D721Med (cell line): ENCODE results near the gene TWNK.

Source experiments
- DNase-seq: peaks from one replicate; pipeline ENCODE4 v3.0.0; 2011; ENCODE audit warnings: low spot score; ENCODE audit not compliant: insufficient read length
- FAIRE-seq: peaks from 2 replicates; lab custom pipeline; 2011; peaks lifted over from hg19 to GRCh38; lab: Jason Lieb, UNC
- TF ChIP-seq, protein P1 (sequence below): IDR thresholded peaks from 2 replicates; pipeline ENCODE4 v1.5.1; 2012; ENCODE audit warnings: mild to moderate bottlenecking, control low read depth; ENCODE audit not compliant: insufficient read depth; ENCODE audit errors: missing control alignments

Gene TWNK

DNA sequence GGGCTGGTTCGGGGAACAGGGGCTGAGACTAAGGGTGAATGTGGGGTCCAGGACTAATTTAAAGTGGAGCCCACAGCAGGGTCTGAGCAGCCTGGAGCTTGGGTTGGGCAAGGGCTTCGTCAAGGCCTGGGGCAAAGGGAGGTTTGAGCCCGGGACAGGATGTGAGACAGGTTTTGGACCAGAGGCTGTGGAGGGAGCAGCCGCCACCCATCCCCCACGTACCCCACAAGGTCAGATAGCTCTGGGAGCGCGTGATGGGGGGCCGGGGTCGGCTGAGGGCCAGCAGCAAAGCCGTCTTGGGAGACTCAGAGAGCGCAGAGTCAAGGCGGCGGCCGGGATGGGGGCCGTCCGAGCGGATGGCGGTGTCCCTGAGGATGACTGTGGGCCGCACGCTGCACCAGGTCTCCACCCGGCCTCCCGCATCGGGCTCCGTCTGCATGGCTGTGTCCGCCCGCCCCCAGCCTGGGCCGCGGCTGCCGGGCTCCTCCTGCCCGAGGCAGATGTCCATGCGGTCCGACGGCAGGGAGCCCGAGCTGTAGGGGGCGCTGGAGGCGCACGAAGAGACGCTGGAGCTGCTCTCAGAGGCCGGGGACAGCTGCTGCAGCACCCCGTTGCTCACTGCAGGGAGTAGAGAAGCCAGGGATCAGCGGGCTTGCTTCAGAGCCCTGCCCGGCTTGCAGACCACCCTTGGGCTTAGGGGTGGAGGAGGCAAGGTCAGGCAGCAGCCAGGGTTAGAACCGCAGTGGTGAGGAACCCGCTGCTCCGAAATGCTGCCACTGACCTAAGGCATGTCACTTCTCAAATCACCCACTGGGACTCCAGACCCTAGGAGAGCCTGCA, 31.5 kb downstream of the TWNK start:
- TF ChIP-seq, protein P1, sequence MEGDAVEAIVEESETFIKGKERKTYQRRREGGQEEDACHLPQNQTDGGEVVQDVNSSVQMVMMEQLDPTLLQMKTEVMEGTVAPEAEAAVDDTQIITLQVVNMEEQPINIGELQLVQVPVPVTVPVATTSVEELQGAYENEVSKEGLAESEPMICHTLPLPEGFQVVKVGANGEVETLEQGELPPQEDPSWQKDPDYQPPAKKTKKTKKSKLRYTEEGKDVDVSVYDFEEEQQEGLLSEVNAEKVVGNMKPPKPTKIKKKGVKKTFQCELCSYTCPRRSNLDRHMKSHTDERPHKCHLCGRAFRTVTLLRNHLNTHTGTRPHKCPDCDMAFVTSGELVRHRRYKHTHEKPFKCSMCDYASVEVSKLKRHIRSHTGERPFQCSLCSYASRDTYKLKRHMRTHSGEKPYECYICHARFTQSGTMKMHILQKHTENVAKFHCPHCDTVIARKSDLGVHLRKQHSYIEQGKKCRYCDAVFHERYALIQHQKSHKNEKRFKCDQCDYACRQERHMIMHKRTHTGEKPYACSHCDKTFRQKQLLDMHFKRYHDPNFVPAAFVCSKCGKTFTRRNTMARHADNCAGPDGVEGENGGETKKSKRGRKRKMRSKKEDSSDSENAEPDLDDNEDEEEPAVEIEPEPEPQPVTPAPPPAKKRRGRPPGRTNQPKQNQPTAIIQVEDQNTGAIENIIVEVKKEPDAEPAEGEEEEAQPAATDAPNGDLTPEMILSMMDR: peak; percentile 75
- DNase-seq: peak; percentile 98
- no peak for FAIRE-seq

DNA sequence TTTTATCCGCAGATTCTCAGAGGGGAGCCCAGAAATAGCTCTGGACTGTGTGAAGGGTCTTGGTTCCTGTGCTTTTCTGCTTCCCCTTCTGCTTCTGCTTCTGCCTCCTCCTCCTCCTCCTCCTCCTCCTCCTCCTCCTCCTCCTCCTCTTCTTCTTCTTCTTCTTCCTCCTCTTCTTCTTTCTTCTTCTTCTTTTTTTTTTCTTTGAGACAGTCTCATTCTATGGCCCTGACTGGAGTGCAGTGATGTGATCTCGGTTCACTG, 32.0 kb downstream of the TWNK start:
- FAIRE-seq: no peak
- TF ChIP-seq, protein P1: no peak
- no peak for DNase-seq

DNA sequence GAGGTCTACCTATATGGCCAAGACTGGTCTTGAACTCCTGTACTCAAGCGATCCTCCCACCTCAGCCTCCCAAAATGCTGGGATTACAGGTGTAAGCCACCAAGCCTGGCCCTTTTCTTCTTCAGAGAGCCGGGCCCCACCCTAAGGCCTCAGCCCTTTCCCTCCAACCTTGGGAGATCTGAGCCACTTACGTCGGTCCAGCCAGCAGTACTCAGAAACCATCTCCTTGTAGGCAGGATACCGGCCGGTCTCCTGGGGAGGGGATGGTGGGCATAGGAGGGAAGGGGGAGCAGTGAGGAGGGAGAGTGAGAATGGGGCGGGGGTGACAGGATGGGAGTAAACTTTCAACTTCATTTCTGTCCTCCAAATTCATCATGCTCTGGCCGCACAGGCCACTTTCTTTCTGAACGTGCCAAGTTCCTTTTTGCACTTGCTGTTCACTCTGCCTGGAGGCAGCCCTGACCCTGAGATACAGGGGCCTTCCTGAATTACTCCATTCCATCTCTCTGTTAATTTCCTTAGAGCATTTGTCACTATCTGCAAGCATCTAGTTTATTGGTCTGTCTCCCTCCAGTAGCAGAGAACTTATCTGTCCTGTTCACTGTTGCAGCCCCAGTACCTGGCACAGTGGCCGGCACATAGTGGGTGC, 33.2 kb downstream of the TWNK start:
- TF ChIP-seq, protein P1: no peak
- FAIRE-seq: no peak

DNA sequence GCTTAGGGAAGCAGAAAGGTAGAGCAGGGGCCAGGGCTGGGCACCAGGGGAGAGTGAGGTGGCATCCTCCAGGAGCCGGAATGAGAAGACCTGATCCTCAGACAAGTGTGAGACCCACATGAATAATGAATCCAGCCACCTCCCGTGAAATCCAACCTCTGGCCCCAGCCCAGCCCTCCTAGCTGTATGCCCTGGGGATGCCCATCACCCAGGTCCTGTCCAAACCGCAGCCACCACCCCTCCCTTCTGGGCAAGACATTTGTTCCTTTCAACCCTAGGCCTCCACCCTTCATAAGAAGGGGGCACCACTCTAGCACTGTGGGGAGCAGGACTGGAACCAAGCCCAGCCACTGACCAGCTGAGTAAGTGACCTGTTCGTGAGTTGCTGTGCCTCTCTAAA, 33.9 kb downstream of the TWNK start:
- TF ChIP-seq, protein P1: no peak
- FAIRE-seq: no peak
- no peak for DNase-seq

More for the DNA sequence above, 33.2 kb downstream of the TWNK start:
- no peak for DNase-seq

DNA sequence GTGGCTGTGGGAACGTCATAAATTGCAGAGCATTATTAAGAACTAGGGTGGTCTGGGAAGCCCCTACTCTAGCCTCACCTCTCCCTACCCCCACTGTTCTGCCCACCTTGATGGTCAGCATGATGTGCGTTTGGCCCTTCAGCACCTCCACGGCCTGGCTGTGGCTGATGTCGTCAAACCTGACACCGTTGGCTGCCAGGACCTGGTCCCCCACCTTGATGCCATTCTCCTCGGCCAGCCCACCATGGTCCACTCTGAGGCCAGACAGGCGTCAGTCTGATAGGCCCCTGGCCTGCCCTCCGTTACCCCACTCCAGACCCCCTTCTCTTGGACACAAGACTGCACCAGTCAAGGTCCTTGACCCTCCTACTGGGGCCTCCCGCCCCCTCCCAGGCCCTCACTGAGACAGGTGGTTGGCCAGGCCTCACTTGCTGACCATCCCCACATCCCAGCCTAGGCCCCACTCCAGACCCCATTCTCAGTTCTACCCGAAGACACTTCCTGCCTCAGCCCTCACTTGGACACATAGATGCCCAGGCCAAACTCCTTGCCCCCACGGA, 34.4 kb downstream of the TWNK start:
- TF ChIP-seq, protein P1: no peak
- FAIRE-seq (no peak), DNase-seq (no peak)

DNA sequence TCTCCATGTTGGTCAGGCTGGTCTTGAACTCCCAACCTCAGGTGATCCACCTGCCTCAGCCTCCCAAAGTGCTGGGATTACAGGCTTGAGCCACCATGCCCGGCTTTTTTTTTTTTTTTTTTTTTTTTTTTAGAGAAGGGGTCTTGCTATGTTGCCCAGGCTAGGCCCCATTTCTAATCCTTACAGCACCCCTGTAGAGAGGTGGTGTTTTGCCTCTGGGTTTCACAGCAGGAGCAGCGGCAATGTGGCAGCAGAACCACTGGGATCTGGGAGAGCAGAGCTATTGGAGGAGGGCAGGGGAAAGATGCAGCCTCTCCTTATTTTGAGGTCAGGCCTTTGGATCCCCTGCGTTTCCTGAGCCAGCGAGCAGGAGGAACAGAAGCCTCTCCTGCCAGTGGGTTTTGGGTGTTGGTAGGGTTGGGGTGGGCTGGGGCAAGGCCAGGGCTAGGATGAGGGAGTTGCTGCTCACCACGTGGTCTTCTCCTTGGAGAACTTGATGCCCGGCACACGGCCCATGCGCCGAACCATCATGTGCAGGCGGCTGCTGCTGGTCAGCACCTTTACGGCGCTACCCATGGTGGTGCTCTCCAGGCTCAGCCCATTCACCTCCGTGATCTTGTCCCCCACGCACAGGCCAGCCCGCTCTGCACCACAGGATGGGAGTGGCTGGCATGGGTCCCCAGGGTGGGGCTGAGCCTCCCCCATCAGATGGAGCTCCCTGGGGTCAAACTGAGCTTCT, 35.8 kb downstream of the TWNK start:
- no peak for FAIRE-seq
- DNase-seq: no peak
- TF ChIP-seq, protein P1: no peak
